Measurements from ENCODE around the gene WDFY4.

The WDFY4 gene

DNA sequence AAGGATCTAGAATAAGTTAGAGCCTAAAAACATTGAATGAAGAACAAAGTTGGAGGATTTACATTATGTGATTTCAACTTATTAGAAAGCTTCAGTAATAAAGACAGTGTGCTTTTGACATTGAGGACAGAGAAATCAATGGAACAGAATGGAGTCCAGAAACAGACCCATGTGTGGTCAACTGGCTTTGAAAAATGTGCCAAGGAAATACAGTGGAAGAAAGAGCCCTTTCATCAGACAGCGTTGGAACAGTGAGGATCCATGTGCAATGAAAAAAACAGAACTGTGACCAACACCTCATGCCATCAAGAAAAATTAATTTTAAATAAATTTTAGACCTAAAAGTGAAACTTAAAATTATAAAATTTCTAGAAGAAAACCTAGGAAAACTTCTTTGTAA, 305.6 kb downstream of the WDFY4 start:
- Histone ChIP-seq H4K20me1 (ENCODE audit: insufficient read depth) (no peaks in the 10 kb centered on the region), H3K27ac (no peak overlapping the region), H2AFZ (ENCODE audit: low read depth) (no peak overlapping the region), H3K27me3 (ENCODE audit: insufficient read depth, low read depth) (no peaks in the 10 kb centered on the region), H3K9ac (no peak overlapping the region), H3K36me3 (ENCODE audit: insufficient read depth) (no peaks in the 10 kb centered on the region), H3K4me3 (IDR thresholded peaks at IDR 0.05; ENCODE audit: insufficient read depth, low read depth, low read length) (no peak overlapping the region), H3K4me2 (no peak overlapping the region), H3K4me1 (ENCODE audit: low read depth, poor library complexity, severe bottlenecking) (no peaks in the 10 kb centered on the region), H3K79me2 (ENCODE audit: insufficient read depth, low read depth) (no peaks in the 10 kb centered on the region)
- TF ChIP-seq, protein P1, sequence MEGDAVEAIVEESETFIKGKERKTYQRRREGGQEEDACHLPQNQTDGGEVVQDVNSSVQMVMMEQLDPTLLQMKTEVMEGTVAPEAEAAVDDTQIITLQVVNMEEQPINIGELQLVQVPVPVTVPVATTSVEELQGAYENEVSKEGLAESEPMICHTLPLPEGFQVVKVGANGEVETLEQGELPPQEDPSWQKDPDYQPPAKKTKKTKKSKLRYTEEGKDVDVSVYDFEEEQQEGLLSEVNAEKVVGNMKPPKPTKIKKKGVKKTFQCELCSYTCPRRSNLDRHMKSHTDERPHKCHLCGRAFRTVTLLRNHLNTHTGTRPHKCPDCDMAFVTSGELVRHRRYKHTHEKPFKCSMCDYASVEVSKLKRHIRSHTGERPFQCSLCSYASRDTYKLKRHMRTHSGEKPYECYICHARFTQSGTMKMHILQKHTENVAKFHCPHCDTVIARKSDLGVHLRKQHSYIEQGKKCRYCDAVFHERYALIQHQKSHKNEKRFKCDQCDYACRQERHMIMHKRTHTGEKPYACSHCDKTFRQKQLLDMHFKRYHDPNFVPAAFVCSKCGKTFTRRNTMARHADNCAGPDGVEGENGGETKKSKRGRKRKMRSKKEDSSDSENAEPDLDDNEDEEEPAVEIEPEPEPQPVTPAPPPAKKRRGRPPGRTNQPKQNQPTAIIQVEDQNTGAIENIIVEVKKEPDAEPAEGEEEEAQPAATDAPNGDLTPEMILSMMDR (conservative IDR thresholded peaks at IDR 0.05; ENCODE audit: low read depth, low read length), result no peak

DNA sequence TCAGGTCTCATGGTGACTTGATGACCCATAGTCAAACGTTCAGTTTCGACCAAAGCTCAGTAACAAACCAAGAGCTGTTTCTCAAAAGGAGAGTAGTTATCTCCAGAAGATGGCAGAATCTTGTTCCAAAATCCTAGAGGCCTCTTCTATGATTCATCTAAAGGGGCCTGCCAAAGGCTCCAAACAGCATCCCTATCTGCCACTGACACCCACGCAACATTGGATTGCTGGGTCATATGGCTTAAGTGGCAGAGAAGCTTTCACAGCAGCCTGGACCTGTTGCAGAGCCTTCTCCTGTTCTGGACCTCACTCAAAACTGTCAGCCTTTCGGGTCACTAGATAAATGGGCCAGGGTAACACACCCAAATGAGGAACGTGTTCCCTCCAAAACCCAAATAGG, 309.0 kb downstream of the WDFY4 start:
- H3K27me3 ChIP-seq (ENCODE audit: insufficient read depth, low read depth), result no peaks in the 10 kb centered on the region
- no peak overlapping the region for H3K9ac ChIP-seq
- H3K4me3 ChIP-seq (IDR thresholded peaks at IDR 0.05; ENCODE audit: insufficient read depth, low read depth, low read length), result no peak overlapping the region
- H3K4me1 ChIP-seq (ENCODE audit: low read depth, poor library complexity, severe bottlenecking), result no peaks in the 10 kb centered on the region
- no peak overlapping the region for H3K27ac ChIP-seq
- TF ChIP-seq, protein P1 (conservative IDR thresholded peaks at IDR 0.05; ENCODE audit: low read depth, low read length), result no peak
- no peaks in the 10 kb centered on the region for H4K20me1 ChIP-seq (ENCODE audit: insufficient read depth)
- H3K79me2 ChIP-seq (ENCODE audit: insufficient read depth, low read depth), result no peaks in the 10 kb centered on the region
- no peaks in the 10 kb centered on the region for H3K36me3 ChIP-seq (ENCODE audit: insufficient read depth)
- no peak overlapping the region for H2AFZ ChIP-seq (ENCODE audit: low read depth)
- H3K4me2 ChIP-seq, result no peak overlapping the region

DNA sequence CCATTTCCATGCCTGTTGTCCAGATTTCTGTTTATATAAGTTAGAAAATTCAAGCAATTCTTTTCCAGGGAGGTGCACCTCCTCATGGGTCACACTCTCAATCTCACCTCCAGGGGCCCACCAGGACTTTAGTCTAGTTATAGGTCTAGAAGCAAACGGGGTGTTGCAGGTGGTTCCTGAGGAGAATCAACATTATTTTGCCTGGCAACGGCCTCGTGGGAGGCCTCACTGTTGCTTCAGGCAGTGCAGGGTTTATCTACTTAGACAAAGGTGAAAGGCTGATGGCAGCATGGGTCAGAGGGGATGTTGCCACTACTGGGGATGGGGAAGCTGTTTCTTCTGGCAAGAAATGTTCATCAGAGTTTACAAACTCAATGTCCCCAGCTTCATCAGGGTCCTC, 311.7 kb downstream of the WDFY4 start:
- H3K27ac ChIP-seq, result no peak overlapping the region
- TF ChIP-seq, protein P1 (conservative IDR thresholded peaks at IDR 0.05; ENCODE audit: low read depth, low read length), result no peak
- H3K79me2 ChIP-seq (ENCODE audit: insufficient read depth, low read depth), result no peaks in the 10 kb centered on the region
- no peak overlapping the region for H3K9ac ChIP-seq
- no peaks in the 10 kb centered on the region for H4K20me1 ChIP-seq (ENCODE audit: insufficient read depth)
- no peak overlapping the region for H3K4me3 ChIP-seq (IDR thresholded peaks at IDR 0.05; ENCODE audit: insufficient read depth, low read depth, low read length)
- no peak overlapping the region for H2AFZ ChIP-seq (ENCODE audit: low read depth)
- no peaks in the 10 kb centered on the region for H3K4me1 ChIP-seq (ENCODE audit: low read depth, poor library complexity, severe bottlenecking)
- H3K27me3 ChIP-seq (ENCODE audit: insufficient read depth, low read depth), result no peaks in the 10 kb centered on the region
- no peaks in the 10 kb centered on the region for H3K36me3 ChIP-seq (ENCODE audit: insufficient read depth)
- no peak overlapping the region for H3K4me2 ChIP-seq

DNA sequence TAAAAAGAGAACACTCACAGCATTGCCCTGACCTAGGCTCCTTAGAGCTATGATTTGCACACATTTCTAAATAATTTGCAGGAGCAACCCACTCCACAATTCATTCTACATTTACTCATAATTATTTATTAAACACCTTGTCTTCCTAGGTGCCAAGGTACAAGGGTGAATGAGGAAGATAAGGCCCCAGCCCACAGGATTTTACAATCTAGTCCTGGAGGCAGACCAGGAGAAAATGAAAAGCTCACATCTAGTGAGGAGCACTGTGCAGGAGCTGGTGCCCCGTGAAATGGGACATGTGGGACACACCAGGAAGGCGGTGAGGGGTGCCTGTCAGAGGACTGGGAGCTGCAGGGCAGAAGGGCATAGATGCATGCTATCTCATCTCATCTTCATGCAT, 314.7 kb downstream of the WDFY4 start:
- no peak overlapping the region for H3K4me2 ChIP-seq
- no peaks in the 10 kb centered on the region for H3K4me1 ChIP-seq (ENCODE audit: low read depth, poor library complexity, severe bottlenecking)
- no peak overlapping the region for H2AFZ ChIP-seq (ENCODE audit: low read depth)
- no peaks in the 10 kb centered on the region for H3K36me3 ChIP-seq (ENCODE audit: insufficient read depth)
- no peak overlapping the region for H3K9ac ChIP-seq
- TF ChIP-seq, protein P1 (conservative IDR thresholded peaks at IDR 0.05; ENCODE audit: low read depth, low read length), result no peak
- H3K79me2 ChIP-seq (ENCODE audit: insufficient read depth, low read depth), result no peaks in the 10 kb centered on the region
- H3K27me3 ChIP-seq (ENCODE audit: insufficient read depth, low read depth), result no peaks in the 10 kb centered on the region
- H3K4me3 ChIP-seq (IDR thresholded peaks at IDR 0.05; ENCODE audit: insufficient read depth, low read depth, low read length), result no peak overlapping the region
- no peak overlapping the region for H3K27ac ChIP-seq
- no peaks in the 10 kb centered on the region for H4K20me1 ChIP-seq (ENCODE audit: insufficient read depth)

All from KMS-11 (cell line).